ENCODE data around the gene ALDH2. TPM values are rescaled to one million over a fixed set of nuclear protein-coding genes. Genes with fewer than 3 reads are reported as not detected.

The ALDH2 gene
- total and polyA plus RNA-seq, 7 donors = 66.6 to 212 (median 135) TPM

DNA sequence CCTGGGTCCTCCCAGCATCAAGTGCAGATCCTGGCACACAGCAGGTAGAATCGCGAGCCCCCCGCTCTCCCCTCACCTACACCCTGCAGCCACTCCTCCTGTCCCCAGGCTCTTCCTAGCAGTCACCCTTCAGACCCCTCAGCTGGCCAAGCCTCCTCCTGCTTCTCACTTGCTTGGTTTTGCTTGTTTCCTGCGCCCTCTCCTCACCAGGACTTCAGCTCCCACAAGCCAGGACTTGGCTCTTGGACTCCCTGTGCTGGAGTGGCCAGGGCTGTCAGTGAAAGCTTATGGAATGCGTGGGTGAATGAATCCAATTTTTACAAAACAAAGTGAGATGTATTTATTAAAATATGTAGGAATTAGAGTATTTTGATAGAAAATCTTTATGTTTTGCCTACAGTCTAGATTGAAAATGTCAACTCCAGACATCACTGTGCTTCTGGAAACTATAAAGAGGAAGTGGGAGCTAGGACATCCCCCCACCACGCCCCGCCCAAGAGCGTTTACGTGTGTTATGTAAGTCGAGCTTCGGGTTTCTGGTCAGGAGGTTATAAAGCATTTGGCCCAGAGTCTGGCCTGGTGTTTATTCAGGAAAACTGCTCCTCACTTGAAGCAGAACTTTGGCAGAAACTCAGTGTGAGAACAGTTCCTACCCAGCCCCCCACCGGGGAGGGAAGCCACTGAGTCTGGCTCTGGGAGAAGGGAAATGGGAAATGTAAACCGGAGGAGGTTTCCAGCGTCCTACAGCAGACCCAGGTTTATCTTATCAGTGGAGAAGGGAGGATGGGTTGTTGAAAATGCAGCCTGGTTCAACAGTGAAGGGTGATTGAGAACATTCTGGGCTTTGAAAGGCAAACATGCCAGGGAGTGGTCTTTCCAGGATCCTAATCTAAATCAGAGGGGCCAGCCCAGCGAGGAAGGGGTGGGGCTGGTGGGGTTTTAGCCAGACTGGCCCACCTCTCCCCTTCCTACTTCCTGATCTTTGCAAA, 8.8 kb downstream of the ALDH2 start:
- DNase-seq (peak; percentile 72 to 85), ATAC-seq (peak; percentile 52 to 71 (median 63))
- Histone ChIP-seq H3K4me1 (peaks cover 49% of the 10 kb centered on the region), H3K36me3 (ENCODE audit: insufficient read depth in 1 of 2, low read depth in 1 of 2) (peaks cover 0 to 7% of the 10 kb centered on the region in 2 donors), H3K27ac (peak overlapping the region; percentile 85), H3K9me3 (no peaks in the 10 kb centered on the region), H3K27me3 (ENCODE audit: insufficient read depth in 3 of 3, low read length in 2 of 3) (no peaks in the 10 kb centered on the region), H3K4me3 (peak overlapping the region; percentile 47)
- TF ChIP-seq, protein P1, sequence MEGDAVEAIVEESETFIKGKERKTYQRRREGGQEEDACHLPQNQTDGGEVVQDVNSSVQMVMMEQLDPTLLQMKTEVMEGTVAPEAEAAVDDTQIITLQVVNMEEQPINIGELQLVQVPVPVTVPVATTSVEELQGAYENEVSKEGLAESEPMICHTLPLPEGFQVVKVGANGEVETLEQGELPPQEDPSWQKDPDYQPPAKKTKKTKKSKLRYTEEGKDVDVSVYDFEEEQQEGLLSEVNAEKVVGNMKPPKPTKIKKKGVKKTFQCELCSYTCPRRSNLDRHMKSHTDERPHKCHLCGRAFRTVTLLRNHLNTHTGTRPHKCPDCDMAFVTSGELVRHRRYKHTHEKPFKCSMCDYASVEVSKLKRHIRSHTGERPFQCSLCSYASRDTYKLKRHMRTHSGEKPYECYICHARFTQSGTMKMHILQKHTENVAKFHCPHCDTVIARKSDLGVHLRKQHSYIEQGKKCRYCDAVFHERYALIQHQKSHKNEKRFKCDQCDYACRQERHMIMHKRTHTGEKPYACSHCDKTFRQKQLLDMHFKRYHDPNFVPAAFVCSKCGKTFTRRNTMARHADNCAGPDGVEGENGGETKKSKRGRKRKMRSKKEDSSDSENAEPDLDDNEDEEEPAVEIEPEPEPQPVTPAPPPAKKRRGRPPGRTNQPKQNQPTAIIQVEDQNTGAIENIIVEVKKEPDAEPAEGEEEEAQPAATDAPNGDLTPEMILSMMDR (IDR thresholded peaks at IDR 0.05) = no peak
- WGBS, 3 donors = 6 to 15% (median 13%) methylated on average over 15 of the region's 15 CpGs
- intact Hi-C loops (cut with DNase I) = loop anchor here in 1 of 2 donors (1.0 kb wide), 1 partner anchor 15 kb away; no protein-coding TSS in a partner anchor

DNA sequence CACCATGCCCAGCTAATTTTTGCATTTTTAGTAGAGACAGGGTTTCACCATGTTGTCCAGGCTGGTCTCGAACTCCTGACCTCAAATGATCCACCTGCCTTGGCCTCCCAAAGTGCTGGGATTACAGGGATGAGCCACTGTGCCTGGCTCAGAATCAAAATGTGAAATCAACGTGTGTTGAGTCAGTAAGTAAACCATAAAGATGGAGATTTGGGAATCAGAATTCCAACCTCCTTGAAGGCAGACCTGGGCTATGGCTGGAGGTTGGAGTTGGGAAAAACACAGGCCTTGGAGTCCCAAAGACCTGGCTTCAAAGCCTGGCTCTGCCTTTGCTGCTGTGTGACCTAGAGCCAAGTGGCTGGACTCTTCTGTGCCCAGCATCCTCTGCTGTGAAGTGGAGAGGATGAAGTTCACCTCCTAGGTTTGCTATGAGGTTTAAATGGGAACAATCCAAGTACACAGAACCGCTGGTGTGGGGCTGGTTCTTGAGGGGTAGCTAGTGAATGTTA, 10.2 kb downstream of the ALDH2 start:
- H3K9me3 ChIP-seq = no peaks in the 10 kb centered on the region
- H3K27ac ChIP-seq = peak overlapping the region; percentile 85
- H3K4me3 ChIP-seq = no peak overlapping the region
- no peak for ATAC-seq
- H3K36me3 ChIP-seq (ENCODE audit: insufficient read depth in 1 of 2, low read depth in 1 of 2) = peaks cover 0 to 16% of the 10 kb centered on the region in 2 donors
- no peaks in the 10 kb centered on the region for H3K27me3 ChIP-seq (ENCODE audit: insufficient read depth in 3 of 3, low read length in 2 of 3)
- WGBS, 3 donors = 50 to 71% (median 61%) methylated on average over 3 of the region's 3 CpGs
- peaks cover 48% of the 10 kb centered on the region for H3K4me1 ChIP-seq
- intact Hi-C loops (cut with DNase I) = loop anchor here in 1 of 2 donors (1.0 kb wide), 1 partner anchor 17 kb away; no protein-coding TSS in a partner anchor
- DNase-seq = no peak
- TF ChIP-seq, protein P1 (IDR thresholded peaks at IDR 0.05) = no peak

DNA sequence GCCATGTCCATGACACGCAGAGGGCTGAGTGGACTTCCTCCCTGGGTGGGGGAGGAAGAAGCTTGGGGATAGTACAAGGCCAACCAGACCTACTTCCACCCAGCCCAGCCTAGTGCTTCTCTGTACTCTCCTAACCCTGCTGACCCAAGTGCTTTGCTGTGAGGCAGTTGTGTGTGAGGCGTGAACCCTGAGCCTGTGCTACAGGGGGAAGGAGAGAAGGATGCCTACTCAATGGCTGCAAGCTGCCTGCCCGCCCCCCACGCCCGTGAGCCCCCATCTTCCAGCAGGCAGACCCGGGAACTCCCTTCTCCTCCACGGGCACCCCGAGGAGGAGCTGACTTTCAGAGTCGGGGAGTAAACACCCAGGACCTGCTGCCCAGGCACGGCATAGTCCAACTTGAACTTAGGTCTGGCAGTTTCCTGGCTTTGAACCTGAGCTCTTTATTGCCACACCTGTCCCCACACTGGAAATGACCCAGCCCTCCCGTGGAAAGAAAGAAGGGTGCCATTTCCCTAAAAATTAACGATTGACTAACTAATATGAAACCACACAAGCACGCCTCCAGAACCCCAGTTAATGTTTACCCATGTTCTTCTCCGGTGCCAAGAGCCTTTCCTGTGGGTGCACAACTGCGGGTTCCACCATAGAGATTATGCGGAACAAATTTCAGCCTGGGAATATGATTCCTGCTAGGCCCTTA, 10.8 kb downstream of the ALDH2 start:
- DNase-seq (peak in 1 of 2 donors; percentile 56), ATAC-seq (no peak)
- no peak overlapping the region for H3K4me3 ChIP-seq
- H3K4me1 ChIP-seq = peaks cover 46% of the 10 kb centered on the region
- intact Hi-C loops (cut with DNase I) = no loop called here
- no peaks in the 10 kb centered on the region for H3K9me3 ChIP-seq
- H3K27me3 ChIP-seq (ENCODE audit: insufficient read depth in 3 of 3, low read length in 2 of 3) = no peaks in the 10 kb centered on the region
- H3K27ac ChIP-seq = peak overlapping the region; percentile 85
- TF ChIP-seq, protein P1 (IDR thresholded peaks at IDR 0.05) = no peak
- WGBS, 3 donors = 50 to 71% (median 55%) methylated on average over 16 of the region's 16 CpGs
- H3K36me3 ChIP-seq (ENCODE audit: insufficient read depth in 1 of 2, low read depth in 1 of 2) = peaks cover 0 to 22% of the 10 kb centered on the region in 2 donors

DNA sequence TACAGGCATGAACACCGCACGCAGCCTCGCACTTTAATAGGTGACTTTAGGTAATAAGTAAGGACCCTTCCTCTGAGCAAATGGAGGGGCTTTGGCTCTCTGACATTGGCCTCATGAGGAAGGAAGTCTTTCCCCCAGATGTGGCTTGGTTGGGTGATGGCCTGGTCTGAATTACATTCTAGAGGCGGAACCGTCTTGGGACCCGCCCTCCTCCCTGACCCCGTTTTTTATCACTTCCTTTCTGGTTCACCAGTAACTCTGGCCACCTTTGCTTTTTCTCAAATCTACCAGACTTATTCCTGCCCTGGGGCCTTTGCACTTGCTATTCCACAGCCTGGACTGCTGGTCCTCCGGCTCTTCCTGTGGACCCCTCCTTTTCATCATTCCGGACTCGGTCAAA, 13.4 kb downstream of the ALDH2 start:
- Histone ChIP-seq H3K27me3 (ENCODE audit: insufficient read depth in 3 of 3, low read length in 2 of 3) (no peaks in the 10 kb centered on the region), H3K36me3 (ENCODE audit: insufficient read depth in 1 of 2, low read depth in 1 of 2) (peaks cover 0 to 49% of the 10 kb centered on the region in 2 donors), H3K4me1 (peaks cover 25% of the 10 kb centered on the region), H3K9me3 (no peaks in the 10 kb centered on the region), H3K4me3 (no peak overlapping the region), H3K27ac (peak overlapping the region; percentile 4)
- ATAC-seq (no peak), DNase-seq (no peak)
- TF ChIP-seq, protein P1 (IDR thresholded peaks at IDR 0.05) = no peak
- 93 to 94% (median 94%) methylated on average over 10 of the region's 10 CpGs for WGBS, 3 donors
- intact Hi-C loops (cut with DNase I) = no loop called here
